Dedifferentiated amniotic fluid mesenchymal stem cell (primary cell): Measurements from ENCODE around the gene CCRL2.
"Not testable (repeated sequence)": the region's sequence is repeated elsewhere in the genome, so short reads cannot be mapped to it uniquely, and the experiment has no call there.

Experiments used
- DNase-seq: peaks from one replicate; pipeline ENCODE4 v3.0.0-alpha.2; 2016; ENCODE audit errors: extremely low spot score

CCRL2 gene

DNA sequence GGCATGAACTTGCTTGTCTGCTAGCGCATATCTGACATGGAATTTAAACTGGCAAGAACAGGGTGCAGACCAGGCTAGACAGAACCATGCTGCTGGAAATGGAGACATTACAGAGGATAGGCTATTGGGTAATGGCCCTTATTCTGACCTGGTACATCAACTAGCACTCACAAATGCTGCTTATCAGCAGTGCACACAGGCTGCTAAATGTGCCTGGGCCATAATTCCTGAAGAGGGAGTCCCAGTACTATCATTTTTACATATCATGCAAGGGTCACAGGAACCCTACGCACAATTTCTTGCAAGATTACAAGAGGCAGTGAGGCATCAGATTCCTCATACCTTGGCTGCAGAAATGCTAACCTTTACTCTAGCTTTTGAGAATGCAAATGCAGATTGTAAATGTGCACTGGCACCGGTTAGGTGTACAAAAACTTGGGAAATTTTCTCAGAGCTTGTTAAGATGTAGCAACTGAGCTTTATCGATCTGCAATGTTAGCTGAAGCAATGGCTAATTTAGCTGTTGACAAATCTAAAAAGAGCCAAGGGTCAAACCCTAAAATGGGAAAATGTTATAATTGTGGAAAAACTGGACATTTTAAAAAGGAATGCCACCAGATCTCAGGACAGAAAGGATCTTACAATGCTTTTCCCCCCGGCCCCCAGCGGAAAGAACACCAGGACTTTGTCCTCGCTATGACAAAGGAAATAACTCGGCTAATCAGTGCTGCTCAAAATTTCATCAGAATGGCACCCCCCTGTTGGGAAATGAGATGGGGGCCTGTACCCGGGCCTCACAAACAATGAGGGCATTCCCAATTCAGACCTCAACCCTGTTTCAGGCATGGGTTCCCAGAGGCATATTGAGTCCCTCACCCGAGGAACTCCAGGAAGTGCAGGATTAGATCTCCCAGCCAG is 21.1 kb downstream of the CCRL2 start:
- DNase-seq = no peak

DNA sequence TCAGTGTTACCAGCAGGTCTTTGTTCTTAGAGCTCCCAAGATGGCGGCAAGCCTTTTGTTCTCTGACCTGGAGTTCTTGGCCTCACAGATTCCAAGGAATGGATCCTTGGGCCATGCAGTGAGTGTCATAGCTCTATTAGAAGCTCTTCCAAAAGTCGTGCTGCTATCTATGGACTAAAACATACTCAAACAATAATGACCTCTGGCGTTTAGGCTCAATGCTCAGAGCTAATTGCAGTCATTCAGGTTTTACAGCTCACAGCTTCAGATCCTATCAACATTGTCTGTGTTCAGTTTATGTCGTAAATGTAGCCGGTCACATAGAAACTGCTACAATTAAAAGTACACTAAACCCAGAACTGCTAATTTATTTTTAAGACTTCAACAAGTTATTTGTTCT is 22.2 kb downstream of the CCRL2 start:
- no peak for DNase-seq

DNA sequence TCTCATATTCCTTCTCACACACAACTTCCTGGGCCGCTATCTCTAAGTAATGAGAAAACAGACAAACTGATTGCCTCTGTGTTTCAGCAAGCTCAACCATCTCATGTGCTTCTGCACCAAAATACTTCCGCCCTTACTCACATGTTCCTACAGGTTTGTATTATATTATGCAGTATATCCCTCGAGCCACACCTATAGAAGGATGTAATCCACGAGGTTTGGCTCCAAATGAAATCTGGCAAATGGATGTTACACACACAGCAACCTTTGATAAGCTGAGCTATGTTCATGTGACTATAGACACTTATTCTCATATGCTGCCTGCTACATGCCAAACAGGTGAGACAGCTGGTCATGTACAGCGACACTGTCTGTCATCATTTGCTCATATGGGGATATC is 22.6 kb downstream of the CCRL2 start:
- no peak for DNase-seq

DNA sequence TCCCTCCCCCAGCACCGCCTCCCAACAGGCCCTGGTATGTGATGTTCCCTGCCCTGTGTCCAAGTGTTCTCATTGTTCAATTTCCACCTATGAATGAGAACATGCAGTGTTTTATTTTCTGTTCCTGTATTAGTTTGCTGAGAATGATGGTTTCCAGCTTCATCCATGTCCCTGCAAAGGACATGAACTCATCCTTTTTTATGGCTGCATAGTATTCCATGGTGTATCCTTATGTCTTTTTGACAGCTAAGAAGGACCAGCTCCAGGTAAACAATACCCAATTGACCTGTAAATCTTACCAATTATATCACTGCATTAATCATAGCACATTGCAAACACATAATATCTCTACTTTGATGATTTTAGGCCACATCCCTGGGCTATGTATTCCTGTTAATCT is 23.8 kb downstream of the CCRL2 start:
- not testable (repeated sequence) for DNase-seq

DNA sequence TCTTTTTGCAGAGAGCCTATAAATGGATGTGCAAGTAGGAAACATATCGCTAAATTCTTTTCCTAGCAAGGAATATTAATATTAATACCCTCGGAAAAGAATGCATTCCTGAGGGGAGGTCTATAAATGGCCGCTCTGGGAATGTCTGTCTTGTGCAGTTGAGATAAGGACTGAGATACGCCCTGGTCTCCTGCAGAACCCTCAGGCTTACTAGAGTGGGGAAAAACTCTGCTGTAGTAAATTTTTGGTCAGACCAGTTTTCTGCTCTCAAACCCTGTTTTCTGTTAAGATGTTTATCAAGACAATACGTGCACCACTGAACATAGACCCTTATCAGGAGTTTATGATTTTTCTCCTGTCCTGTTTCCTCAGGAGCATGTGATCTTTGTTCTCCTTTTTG is 24.8 kb downstream of the CCRL2 start:
- DNase-seq = not testable (repeated sequence)

DNA sequence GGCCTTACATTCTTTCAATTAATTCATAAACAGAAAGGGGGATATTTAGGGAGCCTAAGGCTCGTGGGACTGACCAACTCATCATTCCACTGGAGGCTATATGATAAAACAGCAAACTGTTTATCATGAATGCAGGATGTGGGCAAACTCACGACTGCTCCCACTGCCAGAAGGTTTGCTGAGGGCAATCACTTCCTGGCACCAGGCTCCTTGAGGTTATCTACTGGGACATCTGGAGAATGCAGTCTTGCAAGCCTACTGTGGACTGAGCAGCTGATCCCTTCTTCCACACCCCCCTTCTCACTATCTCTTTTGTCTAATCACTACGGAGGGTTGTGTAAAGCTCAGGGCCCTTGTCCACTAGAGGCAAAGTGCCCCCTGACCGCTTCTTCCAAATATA is 26.1 kb downstream of the CCRL2 start:
- not testable (repeated sequence) for DNase-seq

DNA sequence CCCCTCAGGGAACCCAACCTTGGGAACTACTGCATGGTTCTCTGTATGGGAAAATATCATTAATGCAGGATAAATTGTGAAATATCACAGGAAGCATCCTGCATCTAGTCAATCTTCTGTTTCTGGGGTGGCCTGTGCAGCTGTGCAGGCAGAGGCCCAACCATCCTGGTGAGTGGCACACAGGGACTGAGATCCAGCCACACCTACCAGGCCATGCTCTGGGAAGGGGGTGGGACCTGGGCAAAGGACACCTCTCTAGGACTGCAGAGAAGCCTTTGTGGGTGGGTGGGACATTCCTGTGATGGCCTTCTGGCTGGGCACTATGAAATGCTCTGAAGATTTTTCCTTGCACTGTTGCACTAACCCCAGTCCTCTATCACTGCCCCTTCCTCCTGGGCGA is 26.8 kb downstream of the CCRL2 start:
- DNase-seq = no peak

DNA sequence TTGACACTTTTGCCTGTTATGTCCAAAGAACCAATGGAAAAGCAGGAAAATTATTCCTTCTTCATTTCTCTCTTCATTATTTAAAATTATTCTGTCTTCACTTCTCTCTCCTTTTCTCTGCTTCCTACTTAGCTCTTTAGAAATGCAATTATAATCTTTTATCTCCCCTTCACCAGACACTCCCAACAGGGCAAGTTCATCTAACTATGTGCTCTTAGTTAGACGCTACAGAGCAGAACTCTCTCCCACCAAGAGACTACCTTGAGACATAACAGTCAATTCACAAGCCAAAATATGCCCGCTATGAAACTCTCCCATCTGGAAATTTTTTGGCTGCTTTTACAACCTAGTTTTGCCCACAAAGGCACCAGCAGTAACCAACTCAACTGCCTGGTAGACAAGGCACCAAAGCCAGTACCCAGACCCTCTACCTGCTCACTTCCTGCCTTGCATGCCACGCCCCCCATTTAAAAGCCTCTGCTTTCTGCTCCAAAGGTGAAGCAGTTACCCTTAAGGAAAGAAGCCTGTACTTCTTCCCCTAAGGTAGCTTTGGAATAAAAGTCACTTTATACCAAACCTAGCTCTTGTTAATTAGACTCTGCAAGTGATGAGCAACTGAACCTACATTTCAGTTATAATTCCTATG is 28.1 kb downstream of the CCRL2 start:
- DNase-seq = no peak

DNA sequence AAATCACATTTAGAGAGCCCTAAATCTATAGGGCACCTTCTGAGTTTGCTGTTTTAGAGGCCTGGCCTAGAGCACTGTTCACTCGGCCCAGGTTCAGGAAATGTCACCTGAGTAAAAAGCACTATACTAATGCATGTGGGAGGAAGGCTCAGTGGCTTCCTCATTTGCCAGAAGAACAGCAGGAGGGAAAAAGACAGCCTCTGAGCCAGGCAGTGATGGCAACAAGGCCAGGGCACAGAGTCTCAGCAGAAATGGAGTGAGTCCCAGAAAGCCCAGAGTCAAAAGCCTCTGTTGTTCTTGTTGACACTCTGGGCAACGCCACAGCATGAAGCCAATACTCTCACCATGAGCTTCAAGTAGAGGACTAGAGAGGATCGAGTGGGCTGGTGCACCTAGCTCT is 31.8 kb downstream of the CCRL2 start:
- DNase-seq = no peak

DNA sequence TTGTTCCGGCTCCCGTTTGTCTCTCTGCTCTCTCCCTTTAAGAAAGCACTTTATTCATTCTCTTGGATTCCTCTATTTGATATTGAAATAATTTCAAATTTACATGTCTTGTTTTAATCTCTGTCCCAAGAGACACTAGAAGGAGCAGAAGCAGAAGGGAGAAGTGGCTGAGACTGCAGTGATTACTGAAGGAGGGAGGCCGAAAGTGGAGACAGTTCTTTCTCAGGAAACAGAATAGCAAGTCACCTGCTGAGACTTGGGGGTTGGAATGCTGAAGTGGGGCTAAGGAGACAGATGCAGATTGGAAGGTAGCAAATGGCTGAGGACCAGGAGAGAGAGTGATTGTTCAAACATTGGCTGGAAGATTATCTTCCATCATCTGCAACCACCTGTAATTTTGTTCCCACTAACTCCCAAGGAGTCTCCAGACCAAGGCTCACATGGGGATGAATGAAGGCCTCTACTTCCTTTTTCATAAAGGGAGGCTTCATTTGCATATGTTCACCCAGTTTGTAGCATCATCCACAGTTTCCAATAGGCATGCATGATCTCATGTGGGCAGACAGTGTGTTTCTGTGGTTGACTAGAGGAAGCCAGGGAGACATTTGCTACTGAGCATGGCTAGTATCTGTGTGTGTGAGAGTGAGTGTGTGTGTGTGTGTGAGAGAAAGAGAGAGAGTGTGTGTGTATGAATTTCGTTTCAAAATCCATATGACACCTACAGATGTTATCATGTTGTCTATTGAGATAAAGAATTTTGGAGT is 33.7 kb downstream of the CCRL2 start:
- DNase-seq = no peak

DNA sequence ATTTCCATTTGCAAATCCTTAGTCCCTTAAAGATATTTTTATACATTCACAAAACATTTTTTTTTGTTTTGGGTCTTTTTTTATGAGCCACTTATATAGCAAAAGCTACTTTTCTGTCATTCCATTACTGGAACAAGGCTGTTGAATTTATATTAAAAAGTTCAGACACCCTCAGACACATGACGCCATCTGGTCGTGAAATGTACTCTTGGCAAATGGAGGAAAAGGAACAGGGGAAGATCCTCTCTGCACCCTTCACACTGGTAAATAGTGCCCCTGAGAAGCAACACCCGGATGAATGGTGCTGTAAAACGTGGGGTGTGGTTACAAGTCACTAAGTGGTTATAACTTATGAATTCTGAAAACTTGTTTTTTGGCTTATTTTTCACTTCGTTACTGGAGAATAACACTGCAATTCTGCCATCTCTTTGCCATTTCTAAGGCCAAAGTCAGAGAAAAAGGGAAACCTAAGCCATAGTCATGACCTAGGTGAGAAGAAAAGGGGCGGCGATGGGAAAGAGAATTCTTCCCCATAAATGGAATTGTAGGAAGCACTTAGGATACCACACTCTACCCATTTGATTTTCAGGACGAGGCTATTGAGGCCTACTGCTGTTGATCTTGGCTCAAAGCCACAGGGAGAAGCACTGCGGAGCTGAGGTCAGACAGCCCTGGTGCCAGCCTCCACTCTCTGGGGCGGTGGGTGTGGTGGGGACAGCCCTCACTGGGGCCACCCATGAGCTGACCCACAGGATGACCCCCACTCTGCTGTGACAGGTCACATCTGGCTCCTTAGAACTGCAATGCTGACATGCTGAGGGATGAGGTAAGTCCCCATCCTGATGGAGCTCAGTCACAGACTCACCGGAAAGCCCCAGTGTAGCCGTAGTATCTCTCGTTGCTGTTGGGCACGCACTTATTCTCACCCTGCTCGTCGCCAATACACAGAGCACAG is 35.8 kb downstream of the CCRL2 start:
- peak; percentile 18 for DNase-seq

DNA sequence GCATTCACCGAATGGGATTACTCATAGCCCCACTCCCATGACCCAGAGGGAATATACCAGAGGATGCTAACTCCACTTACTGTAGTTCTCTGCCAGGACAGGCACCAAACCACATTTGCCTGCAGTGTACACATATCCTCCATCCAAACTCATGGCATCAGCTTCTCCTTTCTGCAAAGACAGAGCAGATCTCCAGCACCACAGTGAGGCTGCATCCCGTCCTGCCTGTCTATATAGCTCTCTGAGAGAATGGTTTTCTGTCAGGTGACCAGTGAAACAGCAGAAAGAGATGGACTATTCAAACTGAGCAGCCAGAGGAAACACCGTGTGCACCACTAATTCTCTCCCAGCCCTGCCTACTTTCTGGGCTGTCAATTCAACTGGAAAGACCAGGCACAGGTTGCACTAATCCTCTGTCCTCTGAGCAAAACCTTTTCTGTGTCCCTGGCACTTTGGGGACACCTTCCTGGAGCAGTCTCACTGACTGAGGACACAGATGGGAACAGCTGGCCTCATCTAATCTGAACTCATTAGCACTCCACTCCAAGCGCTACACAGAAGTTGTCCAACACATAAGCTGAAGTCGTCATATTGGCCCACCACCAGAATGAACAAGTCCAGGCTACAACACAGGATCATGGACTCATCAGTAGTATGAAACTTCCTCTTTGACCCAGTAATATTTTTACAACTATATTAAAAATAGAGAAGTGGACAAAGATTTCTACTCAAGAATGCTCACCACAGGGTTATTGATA is 40.3 kb downstream of the CCRL2 start:
- DNase-seq = no peak

DNA sequence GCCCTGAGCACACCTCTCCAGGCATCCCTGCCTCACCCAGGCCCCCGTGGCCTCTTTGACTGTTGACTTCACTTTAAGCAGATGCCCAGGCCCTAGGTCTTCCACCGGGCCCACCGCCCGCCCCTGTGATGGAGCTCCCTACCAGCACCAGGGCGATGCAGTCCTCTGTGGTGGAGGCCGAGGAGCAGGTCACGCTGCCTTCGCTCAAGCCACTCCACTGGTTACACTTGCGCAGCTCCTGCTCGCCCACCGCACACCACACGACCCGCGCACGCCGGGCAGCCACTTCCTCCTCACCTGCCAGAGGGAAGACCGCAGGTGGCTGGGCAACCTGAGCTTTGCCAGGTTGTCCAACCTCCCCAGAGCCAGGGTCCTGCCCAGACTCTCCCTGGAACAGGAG is 41.7 kb downstream of the CCRL2 start:
- no peak for DNase-seq

DNA sequence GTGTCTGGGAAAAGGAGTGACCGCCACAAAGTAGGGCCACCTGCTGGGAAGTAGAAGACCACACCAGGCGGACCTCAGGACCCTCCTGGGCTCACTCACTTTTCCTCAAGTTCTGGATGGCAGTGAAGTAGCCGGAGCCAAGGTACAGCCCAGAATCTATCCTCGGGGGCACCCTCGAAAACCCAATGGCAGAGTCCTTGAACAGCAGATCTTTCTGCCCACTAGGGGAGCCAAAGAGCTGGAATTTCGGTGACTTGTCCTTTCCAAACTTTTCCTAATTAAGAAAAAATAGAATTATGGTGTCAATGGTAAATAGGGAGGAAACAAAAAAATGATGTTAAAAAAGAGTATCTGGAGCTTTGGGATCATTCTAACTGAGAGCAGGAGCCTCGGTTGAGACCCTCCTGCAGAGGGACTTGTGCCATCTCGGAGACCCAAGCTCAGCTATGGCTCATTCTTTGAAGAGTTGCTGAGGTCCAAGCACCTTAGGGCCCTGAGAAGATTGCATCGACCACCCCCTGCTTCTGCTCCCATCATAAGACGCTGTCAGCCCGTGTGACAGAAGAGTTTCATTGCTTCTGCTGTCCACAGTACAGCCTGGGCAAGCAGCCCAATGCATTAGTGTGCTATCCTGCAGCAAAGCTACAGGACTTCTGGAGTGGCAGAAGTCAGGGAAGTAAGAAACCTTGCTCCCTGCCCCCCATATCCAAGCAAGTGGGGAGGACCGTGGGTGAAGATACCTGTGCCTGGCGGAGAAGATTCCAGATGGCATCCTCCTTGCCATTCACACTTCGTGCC is 42.9 kb downstream of the CCRL2 start:
- DNase-seq = no peak

DNA sequence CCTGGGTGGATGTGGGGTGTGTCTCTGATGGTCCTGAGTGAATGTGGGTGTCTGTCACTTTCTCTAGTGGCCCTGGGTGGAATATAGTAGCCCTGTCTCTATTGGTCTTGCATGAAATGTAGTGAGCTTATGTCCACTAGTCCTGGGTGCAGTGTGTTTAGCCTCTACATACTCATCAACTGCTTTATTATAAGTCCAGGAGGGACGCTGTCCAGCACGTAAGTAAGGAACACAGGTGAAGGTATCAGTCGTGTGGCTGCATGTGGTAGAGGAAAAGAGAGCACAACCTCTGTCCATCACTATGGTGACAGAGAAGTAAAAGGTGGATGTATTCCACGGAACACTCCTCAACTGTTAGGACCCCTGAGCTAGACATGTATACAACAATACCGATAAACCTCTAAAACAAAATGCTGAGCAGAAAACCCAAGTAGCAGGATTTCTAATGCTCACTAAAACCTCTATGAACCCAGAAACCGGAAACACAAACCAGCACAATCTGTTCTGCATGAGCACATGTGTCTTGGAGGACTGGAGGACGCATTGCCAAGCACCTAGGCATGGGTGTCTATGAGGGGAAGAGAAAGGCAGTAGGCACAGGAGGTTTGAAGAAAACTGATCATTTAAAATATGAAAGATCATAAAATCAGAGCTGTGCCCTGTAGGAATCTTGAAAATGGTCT is 46.6 kb downstream of the CCRL2 start:
- no peak for DNase-seq

DNA sequence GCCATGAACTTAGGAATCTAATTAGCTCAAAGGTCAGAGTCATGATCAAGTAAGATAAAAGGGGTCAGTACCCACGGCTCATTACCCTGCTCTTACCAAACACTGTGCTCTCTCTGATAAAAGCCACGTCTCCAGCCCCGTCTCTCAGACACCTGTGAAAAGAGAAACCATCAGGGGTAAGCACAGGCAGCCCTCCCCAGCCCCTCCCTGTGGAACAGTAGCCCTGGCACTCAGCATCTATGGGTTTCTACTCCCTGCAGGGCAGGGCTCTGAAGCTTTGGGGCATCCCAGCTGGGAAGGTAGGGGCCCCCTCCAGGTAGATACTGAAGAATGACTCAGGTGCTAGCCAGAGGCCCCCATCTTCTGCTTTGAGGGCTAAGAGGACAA is 47.1 kb downstream of the CCRL2 start:
- no peak for DNase-seq

DNA sequence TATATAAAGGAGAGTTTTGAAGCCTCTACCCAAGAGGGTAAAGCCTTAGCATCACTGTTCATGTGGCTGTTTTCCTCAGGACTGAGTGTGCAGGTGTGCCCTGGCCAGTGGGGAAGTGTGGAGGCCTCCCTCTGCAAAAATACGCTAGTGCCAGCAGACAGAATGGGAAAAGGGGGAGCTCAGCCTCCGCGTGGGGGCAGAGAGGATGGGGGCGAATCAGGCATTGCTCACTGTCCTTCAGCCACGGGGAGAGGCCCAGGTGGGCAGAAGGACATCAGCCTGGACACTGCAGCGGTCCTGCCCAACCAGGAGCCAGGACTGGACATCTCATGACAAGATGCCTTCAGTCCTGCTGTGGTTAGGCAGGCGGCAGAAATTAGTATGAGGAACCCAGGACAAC is 47.5 kb downstream of the CCRL2 start:
- DNase-seq = no peak

DNA sequence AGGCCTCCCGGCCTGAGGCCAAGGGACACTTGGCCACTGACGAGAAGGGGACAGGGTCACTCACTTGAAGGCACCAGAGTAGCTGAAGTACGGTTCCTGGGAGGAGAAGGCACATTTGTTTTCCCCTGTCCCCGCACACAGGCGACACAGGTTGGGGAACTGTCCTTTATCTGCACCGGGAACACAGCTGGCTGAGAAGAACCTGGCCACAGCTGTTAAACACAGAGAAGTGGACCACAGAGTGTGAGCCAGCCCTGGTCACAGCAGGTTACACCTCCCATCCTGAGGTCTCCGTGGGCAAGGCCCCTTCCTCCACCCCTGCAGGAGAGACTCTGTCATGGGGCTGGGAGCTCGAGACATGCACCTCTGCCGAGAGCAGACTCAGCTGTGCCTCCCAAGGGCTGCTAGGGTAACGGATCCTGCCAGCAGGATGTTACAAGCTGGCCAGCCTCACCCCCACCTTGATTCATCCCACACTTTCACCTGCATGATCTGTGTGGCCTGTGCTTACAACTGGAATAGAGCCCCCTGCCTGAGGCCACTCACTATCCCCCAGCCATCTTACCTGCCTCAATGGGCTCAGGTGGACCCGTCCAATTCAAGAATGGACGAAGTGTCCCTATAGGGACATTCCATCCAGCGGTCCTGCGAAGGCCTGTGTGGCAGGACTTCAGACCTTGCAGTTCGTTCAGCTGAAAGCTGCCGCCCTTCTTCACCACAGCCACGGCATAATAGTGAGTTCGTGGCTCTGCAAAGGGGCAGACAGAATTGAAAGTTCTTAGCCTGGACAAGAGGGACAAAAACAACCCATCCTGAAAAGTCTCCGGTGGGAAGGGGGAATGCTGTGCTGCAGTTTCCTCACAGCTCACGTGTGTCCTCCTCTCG is 48.4 kb downstream of the CCRL2 start:
- no peak for DNase-seq
